Measurements from ENCODE around the gene SPACA1.

The SPACA1 gene

GRCh38 chr6:88107241-88107640, 59.6 kb downstream of the SPACA1 start:
- DNase-seq = no peak

GRCh38 chr6:88111991-88112390, 64.3 kb downstream of the SPACA1 start:
- DNase-seq = no peak

DNA sequence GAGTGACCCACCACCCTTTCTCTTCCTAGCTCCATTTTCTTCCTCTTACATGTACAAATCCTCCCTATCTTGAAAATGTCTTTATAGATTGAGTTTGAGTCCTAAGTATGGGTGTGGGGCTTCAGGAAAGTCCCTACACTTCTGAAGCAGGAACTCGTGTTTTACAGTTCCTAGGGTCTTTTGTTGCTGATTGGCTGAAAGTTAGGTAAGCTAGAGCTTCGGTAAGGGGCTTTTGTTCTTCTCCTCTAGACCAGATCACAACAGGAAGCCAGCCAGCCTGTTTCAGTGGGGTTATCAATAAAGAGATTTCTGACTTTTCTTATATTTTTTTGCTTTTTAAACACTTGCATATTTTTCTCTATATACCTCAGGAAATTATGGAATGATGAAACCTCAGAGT, 67.2 kb downstream of the SPACA1 start:
- no peak for DNase-seq

- DNase-seq = no peak
Observed at GRCh38 chr6:88115307-88115706, 67.7 kb downstream of the SPACA1 start.

DNA sequence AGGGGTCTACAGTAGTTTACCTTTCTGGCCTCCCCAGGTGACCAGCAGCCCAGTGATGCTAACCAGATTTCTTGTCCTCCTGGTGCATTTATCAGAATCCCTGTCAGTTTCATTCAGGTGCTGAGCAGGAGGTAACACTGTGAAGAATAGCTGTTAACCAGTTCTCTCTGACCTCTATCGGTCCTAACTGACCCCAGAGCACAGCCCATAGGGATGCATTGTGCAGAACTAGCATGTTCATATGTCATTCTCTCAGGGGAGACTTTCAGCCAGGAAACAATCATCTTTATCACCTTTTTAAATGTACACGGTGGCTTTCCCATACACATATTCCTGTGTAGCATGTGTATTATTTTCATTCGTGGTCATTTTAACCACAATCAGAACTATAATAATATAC, 68.6 kb downstream of the SPACA1 start:
- DNase-seq = no peak
